ENCODE data around the gene MALRD1. TPM values are rescaled to one million over a fixed set of nuclear protein-coding genes. Genes with fewer than 3 reads are reported as not detected.

MALRD1 gene
- total RNA-seq, 1 experiment from 2014 or later, result 0.50 TPM

- no peaks in the 10 kb centered on the region for H3K9me3 Mint-ChIP-seq
- ChIA-PET POLR2A (no interaction called here), CTCF (no interaction called here)
- DNase-seq (ENCODE audit: low spot score) (no peak), ATAC-seq (no peak)
- H3K27ac Mint-ChIP-seq, result no peak overlapping the region
- no peak for TF ChIP-seq ESRRA (CRISPR knock-in tag; IDR thresholded peaks at IDR 0.05; ENCODE audit: borderline replicate concordance)
- TF ChIP-seq TEAD1 (CRISPR knock-in tag; IDR thresholded peaks at IDR 0.05), result no peak
- no peak for TF ChIP-seq SP1 (CRISPR knock-in tag; conservative IDR thresholded peaks at IDR 0.05)
- TF ChIP-seq CDX4 (CRISPR knock-in tag; IDR thresholded peaks at IDR 0.05; ENCODE audit: borderline replicate concordance), result no peak
- TF ChIP-seq E2F5 (CRISPR knock-in tag; IDR thresholded peaks at IDR 0.05), result no peak
- TF ChIP-seq ZNF219 (CRISPR knock-in tag; IDR thresholded peaks at IDR 0.05; ENCODE audit: borderline replicate concordance), result no peak
- no peak for TF ChIP-seq ZBTB21 (CRISPR knock-in tag; IDR thresholded peaks at IDR 0.05; ENCODE audit: borderline replicate concordance)
- TF ChIP-seq ATF2 (CRISPR knock-in tag; IDR thresholded peaks at IDR 0.05; ENCODE audit: borderline replicate concordance, low read depth), result no peak
- TF ChIP-seq PRDM15 (CRISPR knock-in tag; IDR thresholded peaks at IDR 0.05), result no peak
- no peak for TF ChIP-seq ZMAT4 (CRISPR knock-in tag; IDR thresholded peaks at IDR 0.05)
- no peak overlapping the region for H3K4me3 Mint-ChIP-seq
- H3K27me3 Mint-ChIP-seq (ENCODE audit: low read depth), result no peaks in the 10 kb centered on the region
- no peaks in the 10 kb centered on the region for H3K36me3 Mint-ChIP-seq
- no peaks in the 10 kb centered on the region for H3K4me1 Mint-ChIP-seq
Observed at GRCh38 chr10:19209319-19209718, 160.7 kb downstream of the MALRD1 start.

GRCh38 chr10:19212590-19212989, 164.0 kb downstream of the MALRD1 start:
- DNase-seq (ENCODE audit: low spot score) (no peak), ATAC-seq (no peak)
- H3K27me3 Mint-ChIP-seq (ENCODE audit: low read depth), result no peaks in the 10 kb centered on the region
- ChIA-PET CTCF (no interaction called here), POLR2A (no interaction called here)
- H3K4me3 Mint-ChIP-seq, result no peak overlapping the region
- no peak overlapping the region for H3K27ac Mint-ChIP-seq
- no peaks in the 10 kb centered on the region for H3K36me3 Mint-ChIP-seq
- H3K9me3 Mint-ChIP-seq, result no peaks in the 10 kb centered on the region
- H3K4me1 Mint-ChIP-seq, result no peaks in the 10 kb centered on the region
- TF ChIP-seq CDX4 (CRISPR knock-in tag; IDR thresholded peaks at IDR 0.05; ENCODE audit: borderline replicate concordance), result no peak
- no peak for TF ChIP-seq ZMAT4 (CRISPR knock-in tag; IDR thresholded peaks at IDR 0.05)
- no peak for TF ChIP-seq IRF1 (CRISPR knock-in tag; IDR thresholded peaks at IDR 0.05)
- TF ChIP-seq ZNF512 (CRISPR knock-in tag; IDR thresholded peaks at IDR 0.05; ENCODE audit: borderline replicate concordance), result no peak
- TF ChIP-seq FOXP4 (CRISPR knock-in tag; IDR thresholded peaks at IDR 0.05), result no peak
- no peak for TF ChIP-seq TEAD4 (CRISPR knock-in tag; IDR thresholded peaks at IDR 0.05)
- TF ChIP-seq ZNF219 (CRISPR knock-in tag; IDR thresholded peaks at IDR 0.05; ENCODE audit: borderline replicate concordance), result no peak
- no peak for TF ChIP-seq FOXK1 (CRISPR knock-in tag; IDR thresholded peaks at IDR 0.05)
- TF ChIP-seq GABPB1 (CRISPR knock-in tag; IDR thresholded peaks at IDR 0.05), result no peak
- TF ChIP-seq ZBTB43 (CRISPR knock-in tag; IDR thresholded peaks at IDR 0.05), result no peak
- no peak for TF ChIP-seq RORB (CRISPR knock-in tag; IDR thresholded peaks at IDR 0.05)
- TF ChIP-seq MAX (CRISPR knock-in tag; IDR thresholded peaks at IDR 0.05), result no peak
- no peak for TF ChIP-seq NFATC4 (CRISPR knock-in tag; IDR thresholded peaks at IDR 0.05)
